GM21390 (cell line): ENCODE results near the gene INMT.
"Not testable (repeated sequence)": the region's sequence is repeated elsewhere in the genome, so short reads cannot be mapped to it uniquely, and the experiment has no call there.

ENCODE experiments used
- ATAC-seq: cut with Tn5 transposase; IDR thresholded peaks from one replicate; pipeline ENCODE4 v1.9.1; 2021; ENCODE audit not compliant: unreplicated experiment

Gene INMT

GRCh38 chr7:30751696-30752273, at the start of gene INMT:
Gene INMT (plus strand): TSS chr7:30752135. CDS start chr7:30752151, 16 bp downstream.
- no peak for ATAC-seq

GRCh38 chr7:30702200-30702599, 49.7 kb upstream of the INMT start:
- ATAC-seq = no peak

GRCh38 chr7:30703756-30704155, 48.2 kb upstream of the INMT start:
- ATAC-seq = no peak

- no peak for ATAC-seq
Observed at GRCh38 chr7:30705008-30705407, 46.9 kb upstream of the INMT start.

GRCh38 chr7:30705596-30705995, 46.3 kb upstream of the INMT start:
- ATAC-seq = no peak

- ATAC-seq = no peak
Observed at GRCh38 chr7:30706316-30706715, 45.6 kb upstream of the INMT start.

- ATAC-seq = no peak
Observed at GRCh38 chr7:30706908-30707307, 45.0 kb upstream of the INMT start.

- ATAC-seq = no peak
Observed at GRCh38 chr7:30707391-30708357, 44.3 kb upstream of the INMT start.

- no peak for ATAC-seq
Observed at GRCh38 chr7:30708412-30708811, 43.5 kb upstream of the INMT start.

- ATAC-seq = no peak
Observed at GRCh38 chr7:30708983-30709382, 43.0 kb upstream of the INMT start.

- ATAC-seq = no peak
Observed at GRCh38 chr7:30709549-30709948, 42.4 kb upstream of the INMT start.

GRCh38 chr7:30710669-30711068, 41.3 kb upstream of the INMT start:
- ATAC-seq = no peak

- ATAC-seq = no peak
Observed at GRCh38 chr7:30713392-30713791, 38.5 kb upstream of the INMT start.

GRCh38 chr7:30714129-30714528, 37.8 kb upstream of the INMT start:
- ATAC-seq = no peak

- ATAC-seq = no peak
Observed at GRCh38 chr7:30717181-30717580, 34.8 kb upstream of the INMT start.

- not testable (repeated sequence) for ATAC-seq
Observed at GRCh38 chr7:30719434-30719833, 32.5 kb upstream of the INMT start.

GRCh38 chr7:30721211-30721610, 30.7 kb upstream of the INMT start:
- ATAC-seq = no peak

GRCh38 chr7:30722187-30722586, 29.7 kb upstream of the INMT start:
- no peak for ATAC-seq

GRCh38 chr7:30722671-30723070, 29.3 kb upstream of the INMT start:
- no peak for ATAC-seq

- ATAC-seq = no peak
Observed at GRCh38 chr7:30723776-30724175, 28.2 kb upstream of the INMT start.

GRCh38 chr7:30726296-30727006, 25.5 kb upstream of the INMT start:
- no peak for ATAC-seq
